Gastrocnemius medialis (tissue), 4 donors: Measurements from ENCODE around the gene KDM3A. TPM values are rescaled to one million over a fixed set of nuclear protein-coding genes. Genes with fewer than 3 reads are reported as not detected.

Experiments used
- ATAC-seq, 2 donors: fragments of 150-250 bp; one replicate each; pipeline ENCODE4 v1.9.1; 2016
- DNase-seq, 2 donors: peaks; one replicate each; pipeline ENCODE4 v3.0.0-alpha.2; 2019
- H3K27ac ChIP-seq, 4 donors: fragments of 200-600 bp; sonication (generic); 1 replicate in 1 of 4; 2 replicates in 3 of 4; pipeline ENCODE4 v1.5.1; 2016 to 2018; ENCODE audit warnings: mild to moderate bottlenecking in 2 of 4, moderate library complexity in 1 of 4
- H3K27me3 ChIP-seq, 3 donors: fragments of 200-600 bp; sonication (generic) in 2 of 3; 1 replicate in 1 of 3; 2 replicates in 2 of 3; pipeline versions ENCODE4 v1.5.1 to v1.6.0; 2016 to 2019; ENCODE audit warnings: mild to moderate bottlenecking in 1 of 3, moderate library complexity in 1 of 3
- H3K36me3 ChIP-seq, 2 donors: fragments of 200-600 bp; sonication (generic) in 1 of 2; one replicate each; pipeline ENCODE4 v1.5.1; 2017 to 2018
- H3K4me1 ChIP-seq, 2 donors: fragments of 200-600 bp; sonication (generic) in 1 of 2; one replicate each; pipeline ENCODE4 v1.5.1; 2016 to 2017; ENCODE audit warnings: mild to moderate bottlenecking in 2 of 2
- H3K4me3 ChIP-seq, 4 donors: fragments of 200-600 bp; sonication (generic) in 3 of 4; 1 replicate in 1 of 4; 2 replicates in 3 of 4; pipeline ENCODE4 v1.5.1; 2016 to 2019; ENCODE audit warnings: mild to moderate bottlenecking in 2 of 4
- H3K9me3 ChIP-seq, 3 donors: fragments of 200-600 bp; sonication (generic) in 2 of 3; 1 replicate in 1 of 3; 2 replicates in 2 of 3; pipeline ENCODE4 v1.5.1; 2016 to 2019
- POLR2A ChIP-seq, 2 donors: fragments of 450-650 bp; IDR thresholded peaks; one replicate each; pipeline ENCODE4 v1.6.1; 2017; ENCODE audit warnings: antibody characterized with exemption in 2 of 2, mild to moderate bottlenecking in 2 of 2, moderate library complexity in 2 of 2
- in situ Hi-C, 4 donors: fragments of 200-750 bp; cut with MboI; loops; one replicate each; pipeline versions ENCODE4 v1.15.0 to v1.8.0; 2017; ENCODE audit warnings: low sequenced_read_pairs in 4 of 4
- intact Hi-C: fragments of 100-400 bp; cut with DNase I; formaldehyde crosslinking; loops from one replicate; pipeline ENCODE4 v1.15.1; 2023; ENCODE audit warnings: low total_unique reads
- total RNA-seq, 4 donors: library from RNA; depleted of rRNA; stranded (reverse); fragments of >200 nt; gene quantifications; one replicate each; pipeline versions ENCODE4 v1.1.0 to v1.2.3, GENCODE V29; 2016
- TF ChIP-seq, protein P1 (sequence below), 5 experiments: fragments of 450-650 bp in 3 of 5; fragments of 200-600 bp in 2 of 5; sonication (generic) in 2 of 5; IDR thresholded peaks in 4 of 5; conservative IDR thresholded peaks in 1 of 5; 1 replicate in 4 of 5; 2 replicates in 1 of 5; pipeline ENCODE4 v1.5.1; 2016 to 2019; ENCODE audit warnings: antibody characterized with exemption in 5 of 5, mild to moderate bottlenecking in 3 of 5, moderate library complexity in 3 of 5

The KDM3A gene
- total RNA-seq, 4 donors from 2014 or later = 20.7 to 36.8 (median 26.1) TPM

DNA sequence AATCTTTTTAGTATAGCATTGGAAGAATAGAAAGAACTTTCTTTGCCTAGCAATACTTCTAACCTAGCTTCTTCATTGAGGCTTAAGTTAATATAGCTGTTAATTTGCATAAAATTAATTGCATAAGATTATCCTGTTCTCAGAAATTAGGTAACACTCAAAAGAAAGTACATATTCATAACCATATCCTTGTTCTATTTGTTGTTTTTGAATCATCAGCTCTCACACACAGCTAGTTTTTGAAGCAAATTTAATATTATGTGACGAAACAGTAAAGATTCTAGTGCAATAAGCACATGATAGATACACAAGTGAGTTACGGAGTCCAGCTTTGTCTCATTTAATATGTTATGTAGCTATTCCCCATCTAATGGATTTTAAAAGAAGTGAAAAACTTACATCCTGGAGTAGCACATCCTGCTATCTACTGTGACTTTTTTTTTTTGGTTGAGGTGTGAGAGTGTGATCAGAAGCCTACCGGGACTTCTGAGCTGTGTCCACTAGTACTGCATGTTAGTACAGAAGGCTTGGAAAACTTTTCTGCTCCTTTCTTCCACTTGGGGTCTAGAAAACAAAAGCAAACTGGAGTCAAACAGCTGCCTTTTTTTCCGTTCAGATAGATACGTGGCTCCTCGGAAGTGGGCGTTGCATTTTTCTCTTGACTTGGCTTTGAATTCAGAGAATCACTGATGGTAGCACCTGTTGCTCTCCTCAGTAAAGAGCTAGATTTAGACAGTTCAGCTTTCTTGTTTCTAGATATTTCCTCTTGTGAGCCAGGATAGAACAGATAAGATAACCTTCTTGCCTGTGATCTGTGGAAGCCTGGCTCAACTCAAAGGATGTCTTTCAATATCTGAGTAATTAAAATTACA, 27.2 kb downstream of the KDM3A start:
- DNase-seq (no peak), ATAC-seq (no peak)
- TF ChIP-seq, protein P1, sequence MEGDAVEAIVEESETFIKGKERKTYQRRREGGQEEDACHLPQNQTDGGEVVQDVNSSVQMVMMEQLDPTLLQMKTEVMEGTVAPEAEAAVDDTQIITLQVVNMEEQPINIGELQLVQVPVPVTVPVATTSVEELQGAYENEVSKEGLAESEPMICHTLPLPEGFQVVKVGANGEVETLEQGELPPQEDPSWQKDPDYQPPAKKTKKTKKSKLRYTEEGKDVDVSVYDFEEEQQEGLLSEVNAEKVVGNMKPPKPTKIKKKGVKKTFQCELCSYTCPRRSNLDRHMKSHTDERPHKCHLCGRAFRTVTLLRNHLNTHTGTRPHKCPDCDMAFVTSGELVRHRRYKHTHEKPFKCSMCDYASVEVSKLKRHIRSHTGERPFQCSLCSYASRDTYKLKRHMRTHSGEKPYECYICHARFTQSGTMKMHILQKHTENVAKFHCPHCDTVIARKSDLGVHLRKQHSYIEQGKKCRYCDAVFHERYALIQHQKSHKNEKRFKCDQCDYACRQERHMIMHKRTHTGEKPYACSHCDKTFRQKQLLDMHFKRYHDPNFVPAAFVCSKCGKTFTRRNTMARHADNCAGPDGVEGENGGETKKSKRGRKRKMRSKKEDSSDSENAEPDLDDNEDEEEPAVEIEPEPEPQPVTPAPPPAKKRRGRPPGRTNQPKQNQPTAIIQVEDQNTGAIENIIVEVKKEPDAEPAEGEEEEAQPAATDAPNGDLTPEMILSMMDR (IDR thresholded peaks at IDR 0.05 in 4 of 5, conservative IDR thresholded peaks at IDR 0.05 in 1 of 5) = no peak
- TF ChIP-seq POLR2A (IDR thresholded peaks at IDR 0.05) = no peak
- Histone ChIP-seq H3K4me3 (no peak overlapping the region), H3K27ac (no peak overlapping the region), H3K27me3 (no peaks in the 10 kb centered on the region), H3K36me3 (peaks cover 2 to 91% of the 10 kb centered on the region in 2 donors), H3K4me1 (peaks cover 18 to 22% of the 10 kb centered on the region in 2 donors), H3K9me3 (no peaks in the 10 kb centered on the region)
- intact Hi-C loops = no loop called here
- in situ Hi-C loops = no loop called here

GRCh38 chr2:86470890-86471289, 29.7 kb downstream of the KDM3A start:
- ATAC-seq (no peak), DNase-seq (no peak)
- Histone ChIP-seq H3K4me1 (peaks cover 7 to 10% of the 10 kb centered on the region in 2 donors), H3K9me3 (no peaks in the 10 kb centered on the region), H3K27ac (no peak overlapping the region), H3K4me3 (no peak overlapping the region), H3K27me3 (no peaks in the 10 kb centered on the region), H3K36me3 (peaks cover 2 to 86% of the 10 kb centered on the region in 2 donors)
- intact Hi-C loops = no loop called here
- in situ Hi-C loops = no loop called here
- no peak for TF ChIP-seq POLR2A (IDR thresholded peaks at IDR 0.05)
- TF ChIP-seq, protein P1 (IDR thresholded peaks at IDR 0.05 in 4 of 5, conservative IDR thresholded peaks at IDR 0.05 in 1 of 5) = no peak

GRCh38 chr2:86471637-86472036, 30.5 kb downstream of the KDM3A start:
- in situ Hi-C loops (no loop called here), intact Hi-C loops (no loop called here)
- peaks cover 1 to 79% of the 10 kb centered on the region in 2 donors for H3K36me3 ChIP-seq
- peaks cover 7 to 10% of the 10 kb centered on the region in 2 donors for H3K4me1 ChIP-seq
- TF ChIP-seq, protein P1 (IDR thresholded peaks at IDR 0.05 in 4 of 5, conservative IDR thresholded peaks at IDR 0.05 in 1 of 5) = no peak
- no peak for TF ChIP-seq POLR2A (IDR thresholded peaks at IDR 0.05)
- DNase-seq (no peak), ATAC-seq (no peak)
- no peaks in the 10 kb centered on the region for H3K27me3 ChIP-seq
- no peaks in the 10 kb centered on the region for H3K9me3 ChIP-seq
- no peak overlapping the region for H3K27ac ChIP-seq
- H3K4me3 ChIP-seq = no peak overlapping the region

- ATAC-seq = no peak
- no peak for TF ChIP-seq POLR2A (IDR thresholded peaks at IDR 0.05)
- TF ChIP-seq, protein P1 (IDR thresholded peaks at IDR 0.05 in 4 of 5, conservative IDR thresholded peaks at IDR 0.05 in 1 of 5) = no peak
Observed at GRCh38 chr2:86476092-86476491, 34.9 kb downstream of the KDM3A start.

More at GRCh38 chr2:86476092-86476491, 34.9 kb downstream of the KDM3A start:
- no peak for DNase-seq
- Histone ChIP-seq H3K36me3 (peaks cover 0 to 84% of the 10 kb centered on the region in 2 donors), H3K4me1 (peaks cover 0 to 9% of the 10 kb centered on the region in 2 donors), H3K27ac (no peak overlapping the region), H3K4me3 (no peak overlapping the region), H3K9me3 (no peaks in the 10 kb centered on the region), H3K27me3 (no peaks in the 10 kb centered on the region)
- in situ Hi-C loops (no loop called here), intact Hi-C loops (no loop called here)
